ENCODE data around the gene KSR2.

GRCh38 chr12:117514016-117514415 is 454.8 kb downstream of the KSR2 start:
- no peak for TF ChIP-seq POLR2AphosphoS5 (IDR thresholded peaks at IDR 0.05; ENCODE audit: insufficient read depth in 1 of 2, low read depth in 1 of 2)
- TF ChIP-seq, protein P1, sequence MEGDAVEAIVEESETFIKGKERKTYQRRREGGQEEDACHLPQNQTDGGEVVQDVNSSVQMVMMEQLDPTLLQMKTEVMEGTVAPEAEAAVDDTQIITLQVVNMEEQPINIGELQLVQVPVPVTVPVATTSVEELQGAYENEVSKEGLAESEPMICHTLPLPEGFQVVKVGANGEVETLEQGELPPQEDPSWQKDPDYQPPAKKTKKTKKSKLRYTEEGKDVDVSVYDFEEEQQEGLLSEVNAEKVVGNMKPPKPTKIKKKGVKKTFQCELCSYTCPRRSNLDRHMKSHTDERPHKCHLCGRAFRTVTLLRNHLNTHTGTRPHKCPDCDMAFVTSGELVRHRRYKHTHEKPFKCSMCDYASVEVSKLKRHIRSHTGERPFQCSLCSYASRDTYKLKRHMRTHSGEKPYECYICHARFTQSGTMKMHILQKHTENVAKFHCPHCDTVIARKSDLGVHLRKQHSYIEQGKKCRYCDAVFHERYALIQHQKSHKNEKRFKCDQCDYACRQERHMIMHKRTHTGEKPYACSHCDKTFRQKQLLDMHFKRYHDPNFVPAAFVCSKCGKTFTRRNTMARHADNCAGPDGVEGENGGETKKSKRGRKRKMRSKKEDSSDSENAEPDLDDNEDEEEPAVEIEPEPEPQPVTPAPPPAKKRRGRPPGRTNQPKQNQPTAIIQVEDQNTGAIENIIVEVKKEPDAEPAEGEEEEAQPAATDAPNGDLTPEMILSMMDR (IDR thresholded peaks at IDR 0.05) = no peak
- no peak for TF ChIP-seq POLR2A (IDR thresholded peaks at IDR 0.05)
